NCI-H128 (cell line): Measurements from ENCODE around the gene ADCY2.
A peak's percentile ranks its signal among the peaks of the same experiment; 100 is the strongest.

ENCODE experiments used
- DNase-seq: peaks from one replicate; lab custom pipeline; 2025; ENCODE audit not compliant: unreplicated experiment; lab: John Stamatoyannopoulos, UW

The ADCY2 gene

GRCh38 chr5:7586480-7586879 is 190.5 kb downstream of the ADCY2 start:
- DNase-seq: no peak

- no peak for DNase-seq
Measured at GRCh38 chr5:7589800-7590199, 193.9 kb downstream of the ADCY2 start.

DNA sequence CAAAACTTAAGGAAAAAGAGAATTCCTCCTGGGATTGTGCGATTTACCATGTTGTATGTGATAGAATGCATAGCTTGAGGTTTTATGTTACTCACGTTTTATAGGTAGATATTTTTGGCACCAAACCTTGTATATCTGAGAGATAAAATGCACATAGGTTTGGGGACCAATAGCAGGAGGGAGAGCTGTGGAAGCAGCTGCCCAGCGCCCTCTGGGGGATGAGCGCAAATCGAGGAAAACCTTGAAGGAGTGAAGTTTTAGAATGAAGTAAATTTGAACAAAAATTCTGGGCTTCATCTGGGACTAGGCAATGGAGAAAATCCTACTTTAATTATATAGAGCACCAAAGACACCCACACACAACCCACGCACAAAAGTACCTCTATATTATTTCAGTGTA is 197.0 kb downstream of the ADCY2 start:
- DNase-seq: no peak

DNA sequence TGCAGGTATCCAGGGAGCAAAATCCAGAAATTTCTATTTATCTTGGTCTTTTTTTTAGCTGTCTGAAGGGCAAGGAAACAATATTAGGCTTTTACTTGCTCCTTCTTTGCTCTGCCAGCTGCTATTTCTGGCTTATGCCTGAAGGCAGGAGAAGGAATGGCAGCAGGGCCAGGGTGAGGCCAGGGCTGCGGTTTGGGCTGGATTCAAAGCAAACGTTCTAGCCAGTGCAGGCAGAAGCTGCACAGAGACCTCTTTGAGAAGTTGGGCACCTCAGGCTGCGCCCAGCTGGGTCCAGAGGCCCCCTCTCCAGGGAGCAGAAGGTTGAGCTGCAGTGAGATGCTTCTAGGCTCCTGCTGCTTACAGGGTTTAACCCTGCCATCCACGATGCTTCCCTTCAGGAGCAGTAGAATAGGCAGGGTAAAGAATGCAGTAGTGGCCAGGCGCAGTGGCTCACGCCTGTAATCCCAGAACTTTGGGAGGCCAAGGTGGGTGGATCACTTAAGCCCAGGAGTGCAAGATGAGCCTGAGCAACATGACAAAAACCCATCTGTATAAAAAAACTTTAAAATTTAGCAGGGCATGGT is 201.2 kb downstream of the ADCY2 start:
- no peak for DNase-seq

DNA sequence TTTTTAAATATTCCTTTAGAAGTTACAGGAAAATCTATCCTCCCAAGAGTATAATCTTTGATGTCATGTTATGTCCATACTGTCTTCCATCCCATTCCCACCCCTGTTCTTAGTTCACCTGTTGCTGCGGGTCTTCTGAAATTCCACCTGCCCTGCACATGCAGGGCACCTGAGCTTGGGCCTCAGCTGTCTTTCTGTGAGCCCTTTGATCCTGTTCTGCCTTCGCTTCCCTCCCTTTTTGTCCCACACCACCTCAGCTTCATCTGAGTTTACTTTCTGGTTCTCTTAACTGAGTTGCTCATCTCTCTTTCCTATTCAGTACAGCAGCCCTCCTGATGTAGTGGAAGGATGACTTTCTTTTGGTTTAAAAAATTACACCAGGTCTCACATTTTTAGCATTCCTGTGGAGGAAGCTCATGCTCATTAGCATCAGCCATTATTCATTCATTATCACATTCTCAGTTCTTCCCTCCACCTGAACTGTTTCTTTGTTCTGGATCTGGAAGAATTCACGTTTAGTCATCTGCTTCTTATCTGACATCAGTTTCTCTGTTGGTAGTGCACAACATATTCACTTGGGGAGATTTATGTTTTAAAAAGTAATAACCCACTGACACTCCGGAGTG is 211.0 kb downstream of the ADCY2 start:
- no peak for DNase-seq

DNA sequence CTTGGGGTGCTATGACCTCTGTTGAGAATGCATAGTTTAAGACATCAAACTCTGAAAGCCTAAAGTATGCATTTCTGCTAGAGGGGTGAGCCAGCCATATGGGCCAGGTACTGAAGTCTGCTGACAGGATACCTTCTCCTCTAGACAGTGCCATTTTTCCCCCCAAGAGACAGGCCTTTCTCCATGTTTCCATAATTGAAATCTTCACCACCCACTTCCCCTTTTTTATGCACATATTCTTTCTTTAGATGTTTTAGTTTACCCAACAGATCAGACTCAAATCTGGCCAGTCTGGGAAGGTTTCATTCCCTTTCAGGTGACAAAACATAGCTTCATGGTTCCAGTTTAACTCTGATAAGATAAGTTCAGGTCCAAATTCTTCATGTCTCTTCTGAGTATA is 212.8 kb downstream of the ADCY2 start:
- DNase-seq: no peak

DNA sequence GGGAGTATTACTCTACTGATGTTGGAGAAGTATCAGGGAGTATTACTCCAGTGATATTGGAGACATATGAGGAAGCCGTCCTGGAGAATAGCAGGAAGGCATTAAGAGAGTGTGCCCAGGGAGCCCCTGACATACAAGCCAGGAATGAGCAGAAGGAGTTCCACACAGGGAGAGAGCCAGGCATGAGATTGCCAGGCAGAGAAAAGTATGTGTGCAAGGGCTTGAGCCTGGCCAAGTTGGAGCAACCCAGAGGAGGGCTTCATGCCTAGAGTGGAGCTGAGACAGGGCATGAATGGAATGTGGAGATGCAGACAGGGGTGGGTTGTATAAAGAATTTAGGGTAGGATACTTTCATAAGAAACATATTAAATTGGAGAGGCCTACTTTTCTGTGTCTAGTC is 213.8 kb downstream of the ADCY2 start:
- no peak for DNase-seq

DNA sequence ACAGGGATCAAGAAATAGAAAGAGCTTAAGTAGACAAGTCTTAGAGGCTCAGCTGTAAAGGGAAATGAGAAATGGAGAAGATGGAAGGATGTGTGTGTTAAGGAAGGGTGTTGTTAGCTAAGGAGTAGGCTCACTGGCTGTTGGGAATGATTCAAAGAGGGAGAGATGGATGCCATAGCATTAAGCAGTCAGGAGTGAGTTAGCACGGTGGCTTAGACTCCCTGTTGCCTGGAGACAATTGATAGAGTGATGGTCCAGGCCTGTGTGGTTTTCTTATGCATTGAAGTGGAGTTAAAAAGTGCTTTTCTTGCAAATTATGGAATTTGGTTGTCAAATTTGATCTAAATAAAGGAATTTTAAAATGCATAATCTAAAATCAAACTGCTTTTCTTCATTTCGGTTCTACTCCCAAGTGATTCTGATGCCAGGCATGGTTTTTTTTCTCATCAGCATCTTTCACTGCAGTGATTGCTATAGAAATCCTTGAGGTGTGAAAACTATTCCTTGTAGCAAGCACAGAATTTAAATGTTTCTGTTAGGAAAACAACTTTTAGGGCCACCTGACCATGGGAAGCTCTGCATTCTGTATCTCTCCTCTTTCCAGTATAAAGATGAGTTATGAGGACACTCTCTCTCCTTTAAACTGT is 214.7 kb downstream of the ADCY2 start:
- DNase-seq: no peak

DNA sequence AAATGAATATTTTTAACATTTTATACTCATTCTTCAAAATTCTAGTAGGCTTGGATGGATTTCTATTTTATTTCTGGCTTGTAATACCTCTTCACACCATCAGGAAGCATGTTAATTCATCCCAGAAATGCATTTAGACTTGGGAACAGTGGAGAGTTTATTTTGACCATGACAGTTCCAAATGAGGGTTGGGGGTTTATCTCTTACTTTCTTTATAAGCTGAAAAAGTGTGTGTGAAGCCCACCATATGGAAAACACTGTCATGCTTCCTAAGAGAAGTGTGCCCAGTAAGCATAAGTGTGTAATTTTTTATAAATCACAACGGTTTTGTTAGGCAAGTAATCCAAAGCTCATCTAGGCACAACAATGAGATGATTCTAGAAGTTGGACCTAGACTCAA is 215.6 kb downstream of the ADCY2 start:
- DNase-seq: no peak

DNA sequence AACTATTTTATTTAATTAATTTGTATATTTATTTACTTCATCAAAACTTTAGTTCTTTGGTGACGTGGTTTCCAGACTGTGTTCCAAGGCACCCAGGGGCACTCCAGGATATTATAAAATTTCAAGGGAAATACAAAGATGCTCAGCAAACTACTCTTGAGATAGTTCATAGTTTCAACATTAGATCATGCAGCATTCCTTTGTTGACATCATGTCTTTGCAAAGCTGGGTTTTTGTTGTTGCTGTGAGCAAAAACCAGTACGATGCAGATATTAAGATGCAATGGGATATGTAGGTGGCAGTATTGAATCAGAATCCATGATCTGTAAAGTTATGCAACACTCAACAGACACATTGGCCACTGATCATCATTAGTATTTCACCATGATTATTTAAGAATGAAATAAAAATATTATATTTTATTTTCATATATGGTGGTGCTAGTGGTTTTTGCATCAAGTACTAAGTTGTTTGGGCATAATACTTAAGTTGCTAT is 219.7 kb downstream of the ADCY2 start:
- no peak for DNase-seq

DNA sequence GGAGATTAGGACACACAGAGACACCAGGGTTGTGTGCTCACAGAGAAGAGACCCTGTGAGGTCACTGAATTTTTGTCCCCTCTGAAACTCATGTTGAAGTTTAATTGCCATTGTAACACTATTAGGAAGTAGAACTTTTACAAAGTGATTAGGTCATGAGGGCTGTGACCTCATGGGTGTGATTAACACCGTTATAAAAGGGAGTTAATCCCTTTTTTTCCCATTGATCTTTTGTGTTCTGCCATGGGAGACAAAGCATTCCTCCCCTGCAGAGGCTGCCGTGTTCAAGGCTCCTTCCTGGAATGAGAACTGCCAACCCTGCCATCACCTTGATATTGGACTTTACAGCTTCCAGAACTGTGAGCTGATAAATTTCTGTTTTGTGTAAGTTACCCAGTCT is 221.0 kb downstream of the ADCY2 start:
- DNase-seq: no peak

- DNase-seq: no peak
Measured at GRCh38 chr5:7622498-7622897, 226.6 kb downstream of the ADCY2 start.

- no peak for DNase-seq
Measured at GRCh38 chr5:7625740-7626139, 229.8 kb downstream of the ADCY2 start.

DNA sequence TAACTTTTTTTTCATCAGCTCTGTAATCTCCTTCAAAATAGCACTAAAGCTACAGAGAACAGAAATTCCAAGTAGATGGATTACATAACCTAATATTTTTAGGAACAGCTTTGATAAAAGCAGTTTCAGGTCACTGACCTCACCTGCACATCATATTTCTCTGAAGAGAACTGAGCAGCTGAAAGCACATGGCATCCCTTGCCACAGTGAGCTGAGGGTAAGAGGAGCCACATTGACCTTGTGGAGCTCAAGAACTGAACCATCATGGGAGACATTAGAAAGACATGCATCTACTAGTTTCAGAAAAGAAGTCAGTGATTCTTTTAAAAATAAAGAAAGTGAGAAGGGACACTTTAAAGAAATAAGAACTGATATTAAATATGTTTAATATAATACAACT is 232.3 kb downstream of the ADCY2 start:
- no peak for DNase-seq

DNA sequence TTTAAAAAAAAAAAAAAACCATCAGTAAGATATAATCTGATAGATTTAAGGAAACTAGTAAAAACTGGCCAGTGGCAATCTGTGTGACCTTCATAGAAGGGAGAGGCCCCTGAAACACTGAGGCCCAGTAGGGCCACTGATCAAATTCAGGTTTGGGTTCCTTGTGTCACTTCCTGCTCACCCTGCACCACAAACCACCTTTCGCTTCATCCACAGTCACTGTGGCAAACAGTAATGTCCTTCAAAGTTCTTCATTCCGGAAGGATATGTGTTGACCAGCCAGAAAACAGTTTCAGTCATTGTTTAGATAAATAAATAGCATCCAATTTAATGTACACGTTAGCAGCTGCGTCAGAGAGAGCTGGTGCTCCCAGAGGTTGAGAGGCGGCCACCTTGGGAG is 232.9 kb downstream of the ADCY2 start:
- no peak for DNase-seq

DNA sequence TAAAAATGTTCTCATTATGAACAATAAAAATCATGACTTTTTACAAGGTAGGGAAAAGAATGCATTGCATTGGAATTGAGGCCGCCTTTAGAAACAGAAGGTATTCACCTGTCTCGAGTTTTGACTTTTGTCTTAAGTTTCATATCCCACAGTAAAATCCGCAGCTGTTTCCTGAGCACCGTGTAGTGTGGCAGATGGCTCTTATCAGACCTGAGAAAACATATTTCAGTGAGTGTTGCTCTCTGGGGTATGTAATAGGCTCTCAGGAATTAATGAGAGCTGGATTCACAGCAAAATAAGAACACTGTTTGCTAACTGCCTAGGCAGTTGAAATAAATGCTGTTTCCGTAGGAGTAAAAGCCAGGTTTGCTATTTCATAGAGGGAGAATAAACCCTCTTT is 233.6 kb downstream of the ADCY2 start:
- peak; percentile 71 for DNase-seq

GRCh38 chr5:7634837-7635236 is 238.9 kb downstream of the ADCY2 start:
- DNase-seq: no peak

GRCh38 chr5:7638456-7638855 is 242.5 kb downstream of the ADCY2 start:
- no peak for DNase-seq

DNA sequence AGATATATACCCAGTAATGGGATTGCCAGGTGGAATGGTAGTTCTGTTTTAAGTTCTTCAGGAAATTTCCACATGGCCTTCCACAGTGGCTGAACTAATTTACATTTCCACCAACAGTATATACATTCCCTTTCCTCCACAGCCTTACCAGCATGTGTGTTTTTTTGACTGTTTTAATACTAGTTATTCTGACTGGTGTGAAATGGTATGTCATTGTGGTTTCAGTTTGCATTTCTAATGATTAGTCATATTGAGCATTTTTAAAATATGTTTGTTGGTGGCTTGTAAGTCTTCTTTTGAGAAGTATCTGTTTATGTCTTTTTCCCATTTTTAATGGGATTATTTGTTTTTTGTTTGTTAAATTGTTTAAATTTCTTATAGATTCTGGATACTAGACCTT is 246.1 kb downstream of the ADCY2 start:
- no peak for DNase-seq

- no peak for DNase-seq
Measured at GRCh38 chr5:7644723-7645122, 248.8 kb downstream of the ADCY2 start.

DNA sequence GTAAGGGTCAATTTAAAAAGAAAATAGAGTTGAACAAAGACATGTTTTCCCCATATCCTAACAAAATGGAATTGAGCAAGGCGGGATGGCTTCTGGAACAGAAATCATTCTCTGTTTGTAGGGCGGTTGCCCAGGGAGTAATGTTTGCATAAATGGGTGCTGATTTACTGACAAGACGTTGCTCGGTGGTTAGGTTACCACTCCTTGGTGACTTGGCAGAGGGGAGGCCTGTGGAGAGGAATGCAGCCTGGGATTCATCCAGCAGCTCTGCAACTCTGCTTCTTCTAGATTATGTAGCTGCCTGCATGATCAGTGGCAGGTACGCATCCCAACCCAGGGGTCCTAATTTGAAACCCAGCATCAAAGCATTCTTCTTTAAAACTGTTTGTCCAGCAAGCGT is 254.8 kb downstream of the ADCY2 start:
- no peak for DNase-seq

DNA sequence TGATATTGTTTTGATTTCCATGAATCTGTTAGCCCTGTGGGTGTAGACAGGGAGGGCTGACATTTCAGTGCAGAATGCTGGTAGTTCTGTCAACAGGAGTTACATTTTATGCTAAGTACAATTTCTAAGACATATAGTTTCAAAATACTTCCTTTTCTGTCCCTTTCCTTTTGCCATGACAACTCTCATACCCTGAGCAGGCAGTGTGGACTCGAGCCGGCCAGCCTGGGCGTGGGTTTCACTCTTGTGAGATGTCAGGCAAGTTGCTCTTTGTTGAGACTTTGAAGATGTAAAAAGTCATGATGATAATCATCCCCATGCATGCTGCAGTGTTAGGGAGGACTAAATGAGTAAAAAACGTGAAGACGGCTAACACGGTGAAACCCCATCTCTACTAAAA is 257.1 kb downstream of the ADCY2 start:
- no peak for DNase-seq

GRCh38 chr5:7657153-7657552 is 261.2 kb downstream of the ADCY2 start:
- DNase-seq: no peak
